Bronchial epithelial cell (primary cell): Measurements from ENCODE around the gene ATF6B. TPM values are rescaled to one million over a fixed set of nuclear protein-coding genes. Genes with fewer than 3 reads are reported as not detected.

Experiments
- DNase-seq: peaks from one replicate; pipeline ENCODE4 v3.0.0-alpha.2; 2010; ENCODE audit warnings: low read depth
- FAIRE-seq: peaks from 2 replicates; lab custom pipeline; 2011; peaks lifted over from hg19 to GRCh38; lab: Jason Lieb, UNC
- H3K27me3 ChIP-seq: 2 replicates; pipeline ENCODE4 v1.5.1; 2011; ENCODE audit warnings: low read length; ENCODE audit not compliant: control insufficient read depth, insufficient read depth
- H3K36me3 ChIP-seq: 2 replicates; pipeline ENCODE4 v1.5.1; 2011; ENCODE audit warnings: low read length; ENCODE audit not compliant: control insufficient read depth, insufficient read depth
- H3K4me3 ChIP-seq: 2 replicates; pipeline ENCODE4 v1.5.1; 2011; ENCODE audit warnings: mild to moderate bottlenecking, low read depth, low read length, control low read depth
- total RNA-seq: library from RNA; depleted of rRNA; stranded (reverse); fragments of >200 nt; gene quantifications from 2 replicates; pipeline ENCODE4 v1.2.1, GENCODE V29; 2014
- TF ChIP-seq, protein P1 (sequence below): IDR thresholded peaks from 2 replicates; pipeline ENCODE4 v1.5.1; 2011; ENCODE audit warnings: mild to moderate bottlenecking, moderate library complexity, low read length, control low read depth, inconsistent platforms; ENCODE audit not compliant: insufficient read depth, severe bottlenecking

Gene ATF6B
- total RNA-seq, 1 donor from 2014 or later, result 8.7 TPM

DNA sequence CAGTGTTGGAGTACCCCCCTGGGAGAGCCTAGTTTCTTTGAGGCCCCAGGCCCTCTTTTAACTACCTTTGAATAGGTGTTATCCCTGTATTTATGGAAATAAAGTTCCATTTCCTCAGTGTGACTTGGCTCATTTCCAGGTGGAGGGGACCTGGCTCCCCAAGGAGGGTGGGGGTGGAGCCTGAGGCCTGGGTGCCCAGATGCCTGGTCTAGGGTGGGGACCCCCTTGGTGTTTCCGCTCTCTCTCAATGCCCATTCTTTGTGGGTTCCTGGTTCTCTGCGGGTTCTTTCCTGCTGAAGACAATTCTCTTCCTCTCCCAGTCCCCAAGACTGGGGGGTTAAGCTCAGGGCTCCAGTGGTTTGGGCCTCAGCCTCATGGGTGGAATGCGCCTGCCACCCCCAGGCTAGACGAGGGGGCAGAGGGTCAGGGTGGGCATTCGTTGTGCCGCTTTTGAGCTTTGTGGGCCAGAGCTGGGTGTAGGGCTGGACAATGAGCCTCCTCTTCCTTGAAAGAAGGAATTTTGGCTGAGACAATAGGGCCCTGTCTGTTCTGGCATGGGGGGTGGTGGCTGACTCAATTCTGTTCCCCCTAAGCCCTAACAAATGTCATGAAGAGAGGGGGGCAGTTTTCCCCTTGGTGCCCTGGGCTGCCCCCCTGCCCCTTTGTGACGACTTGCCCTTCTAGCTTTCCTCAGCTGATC lies 35.7 kb upstream of the ATF6B start:
- no peak for FAIRE-seq
- no peak overlapping the region for H3K4me3 ChIP-seq
- H3K27me3 ChIP-seq, result no peaks in the 10 kb centered on the region
- DNase-seq, result no peak
- peaks cover 5% of the 10 kb centered on the region for H3K36me3 ChIP-seq
- TF ChIP-seq, protein P1, sequence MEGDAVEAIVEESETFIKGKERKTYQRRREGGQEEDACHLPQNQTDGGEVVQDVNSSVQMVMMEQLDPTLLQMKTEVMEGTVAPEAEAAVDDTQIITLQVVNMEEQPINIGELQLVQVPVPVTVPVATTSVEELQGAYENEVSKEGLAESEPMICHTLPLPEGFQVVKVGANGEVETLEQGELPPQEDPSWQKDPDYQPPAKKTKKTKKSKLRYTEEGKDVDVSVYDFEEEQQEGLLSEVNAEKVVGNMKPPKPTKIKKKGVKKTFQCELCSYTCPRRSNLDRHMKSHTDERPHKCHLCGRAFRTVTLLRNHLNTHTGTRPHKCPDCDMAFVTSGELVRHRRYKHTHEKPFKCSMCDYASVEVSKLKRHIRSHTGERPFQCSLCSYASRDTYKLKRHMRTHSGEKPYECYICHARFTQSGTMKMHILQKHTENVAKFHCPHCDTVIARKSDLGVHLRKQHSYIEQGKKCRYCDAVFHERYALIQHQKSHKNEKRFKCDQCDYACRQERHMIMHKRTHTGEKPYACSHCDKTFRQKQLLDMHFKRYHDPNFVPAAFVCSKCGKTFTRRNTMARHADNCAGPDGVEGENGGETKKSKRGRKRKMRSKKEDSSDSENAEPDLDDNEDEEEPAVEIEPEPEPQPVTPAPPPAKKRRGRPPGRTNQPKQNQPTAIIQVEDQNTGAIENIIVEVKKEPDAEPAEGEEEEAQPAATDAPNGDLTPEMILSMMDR, result no peak

DNA sequence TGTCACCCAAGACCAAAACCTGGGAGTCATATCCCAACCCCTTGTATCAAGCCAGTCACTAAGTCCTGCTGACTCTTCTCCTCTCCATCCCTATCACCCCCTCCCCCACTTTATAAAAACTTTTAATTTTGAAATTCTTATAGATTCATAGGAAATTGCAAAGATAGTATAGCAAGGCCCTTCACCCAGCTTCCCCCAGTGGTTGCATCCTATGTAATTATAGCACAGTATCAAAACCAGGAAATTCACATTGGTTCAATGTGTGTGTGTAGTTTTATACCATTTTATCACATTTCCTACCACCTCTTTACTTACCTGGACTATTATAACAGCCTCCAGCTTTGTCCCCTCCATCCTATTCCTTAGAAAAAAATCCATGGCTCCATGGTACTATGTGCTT lies 30.0 kb upstream of the ATF6B start:
- Histone ChIP-seq H3K27me3 (no peaks in the 10 kb centered on the region), H3K36me3 (peaks cover 9% of the 10 kb centered on the region), H3K4me3 (no peak overlapping the region)
- no peak for FAIRE-seq
- TF ChIP-seq, protein P1, result no peak
- no peak for DNase-seq

DNA sequence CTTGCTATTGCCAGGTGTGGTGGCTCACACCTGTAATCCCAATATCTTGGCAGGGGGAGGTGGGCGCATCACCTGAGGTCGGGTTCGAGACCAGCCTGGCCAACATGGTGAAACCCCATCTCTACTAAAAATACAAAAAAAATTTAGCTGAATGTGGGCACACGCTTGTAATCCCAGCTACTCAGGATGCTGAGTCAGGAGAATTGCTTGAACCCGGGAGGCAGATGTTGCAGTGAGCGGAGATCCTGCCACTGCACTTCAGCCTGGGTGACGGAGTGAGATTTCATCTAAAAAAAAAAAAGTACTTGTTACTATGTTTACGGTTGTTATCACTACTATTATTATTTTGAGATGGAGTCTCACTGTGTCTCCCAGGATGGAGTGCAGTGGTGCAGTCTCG lies 28.8 kb upstream of the ATF6B start:
- TF ChIP-seq, protein P1, result no peak
- no peak for FAIRE-seq
- no peak for DNase-seq
- peaks cover 7% of the 10 kb centered on the region for H3K36me3 ChIP-seq
- no peak overlapping the region for H3K4me3 ChIP-seq
- H3K27me3 ChIP-seq, result no peaks in the 10 kb centered on the region

DNA sequence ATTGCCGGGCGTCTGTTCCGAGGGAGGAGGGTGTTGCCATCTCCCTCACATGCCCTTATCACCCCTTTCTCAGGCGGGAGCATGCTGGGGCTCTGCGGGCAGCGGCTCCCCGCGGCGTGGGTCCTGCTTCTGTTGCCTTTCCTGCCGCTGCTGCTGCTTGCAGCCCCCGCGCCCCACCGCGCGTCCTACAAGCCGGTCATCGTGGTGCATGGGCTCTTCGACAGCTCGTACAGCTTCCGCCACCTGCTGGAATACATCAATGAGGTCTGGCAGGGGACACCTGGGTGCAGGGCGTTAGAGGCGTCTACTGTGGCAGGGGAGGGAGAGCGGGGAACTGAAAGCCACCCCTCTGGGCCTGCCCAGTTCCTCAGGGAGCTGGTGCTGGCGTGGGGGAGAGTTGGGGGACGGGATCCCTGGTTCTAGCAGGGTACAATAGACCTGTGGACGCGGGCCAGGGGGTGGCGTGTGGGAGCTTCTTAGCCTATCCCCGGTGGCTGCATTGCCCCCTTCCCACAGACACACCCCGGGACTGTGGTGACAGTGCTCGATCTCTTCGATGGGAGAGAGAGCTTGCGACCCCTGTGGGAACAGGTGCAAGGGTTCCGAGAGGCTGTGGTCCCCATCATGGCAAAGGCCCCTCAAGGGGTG lies 26.6 kb upstream of the ATF6B start:
- Histone ChIP-seq H3K4me3 (peak overlapping the region; percentile 91), H3K36me3 (peaks cover 7% of the 10 kb centered on the region), H3K27me3 (no peaks in the 10 kb centered on the region)
- FAIRE-seq, result no peak
- TF ChIP-seq, protein P1, result peak; percentile 71
- DNase-seq, result peak; percentile 57

DNA sequence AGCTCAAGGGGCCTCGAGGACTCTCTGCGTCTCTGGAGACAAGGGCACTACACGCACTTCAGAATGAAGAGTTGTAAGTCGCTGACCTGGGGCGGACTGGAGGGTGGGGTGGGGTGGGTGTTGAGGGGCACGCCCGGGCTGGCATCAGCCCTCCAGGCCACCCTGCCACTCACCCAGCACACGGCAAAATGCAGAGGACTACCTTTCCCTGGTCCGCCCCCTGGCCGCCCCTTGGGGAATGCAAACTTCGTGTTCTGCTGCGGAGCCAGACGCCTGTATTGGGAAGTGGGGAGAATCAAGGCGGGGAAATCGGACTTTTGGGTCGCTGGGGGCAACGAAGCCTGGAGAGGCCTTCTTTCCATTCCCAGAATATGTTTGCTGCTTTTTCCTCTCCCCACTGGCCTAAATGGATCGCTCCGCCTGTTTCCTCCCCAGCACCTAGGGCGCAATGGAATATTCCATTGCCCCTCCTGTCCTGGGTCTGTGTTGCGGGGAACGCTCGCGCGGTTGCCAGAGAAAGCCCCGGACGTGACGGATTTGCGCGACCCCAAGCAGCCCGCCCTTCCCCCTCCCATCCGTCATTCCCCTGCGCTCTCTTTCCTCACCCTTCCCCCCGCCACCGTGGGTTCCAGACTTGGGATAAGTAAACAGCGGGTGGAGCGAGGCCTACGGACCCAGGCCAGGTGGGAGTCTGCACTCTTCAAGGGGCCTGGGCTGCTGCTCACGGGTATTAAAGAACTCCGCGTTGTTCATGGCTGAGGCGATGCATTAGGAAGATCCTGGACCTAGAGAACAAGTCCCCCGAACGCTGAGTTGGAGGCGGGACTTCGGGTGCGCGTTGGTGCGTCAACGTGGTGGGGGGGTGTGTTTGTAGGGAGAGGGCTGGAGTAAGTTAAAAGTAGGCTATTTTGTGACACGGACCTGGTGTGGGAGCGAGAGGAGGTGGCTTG lies 25.8 kb upstream of the ATF6B start, which contains the start of gene PPT2:
Gene PPT2, plus strand, starts transcription at position 578 of the 950 bp plus-strand sequence. CDS start 454 bp downstream, outside the sequence.
- peak within 1 kb of the TSS; percentile 91 for H3K4me3 ChIP-seq
- DNase-seq, result peak; percentile 75
- FAIRE-seq, result no peak
- H3K27me3 ChIP-seq, result no peaks in the 10 kb centered on the region
- TF ChIP-seq, protein P1, result peak; percentile 39
- H3K36me3 ChIP-seq, result peaks cover 7% of the 10 kb centered on the region
